Putamen (tissue), 1 donor: ENCODE data around the gene HSD3B7.
A peak's percentile ranks its signal among the peaks of the same experiment; 100 is the strongest.

Experiments
- DNase-seq: peaks from one replicate; pipeline ENCODE4 v3.0.0-alpha.2; 2016; ENCODE audit warnings: low spot score

The HSD3B7 gene

GRCh38 chr16:30957456-30958174, 27.4 kb upstream of the HSD3B7 start, which contains the start of gene SETD1A:
SETD1A (plus strand) TSS chr16:30957754; CDS start chr16:30958732, 978 bp downstream.
- DNase-seq: peak; percentile 93

GRCh38 chr16:30958175-30959079, 26.6 kb upstream of the HSD3B7 start:
- peak; percentile 28 for DNase-seq

DNA sequence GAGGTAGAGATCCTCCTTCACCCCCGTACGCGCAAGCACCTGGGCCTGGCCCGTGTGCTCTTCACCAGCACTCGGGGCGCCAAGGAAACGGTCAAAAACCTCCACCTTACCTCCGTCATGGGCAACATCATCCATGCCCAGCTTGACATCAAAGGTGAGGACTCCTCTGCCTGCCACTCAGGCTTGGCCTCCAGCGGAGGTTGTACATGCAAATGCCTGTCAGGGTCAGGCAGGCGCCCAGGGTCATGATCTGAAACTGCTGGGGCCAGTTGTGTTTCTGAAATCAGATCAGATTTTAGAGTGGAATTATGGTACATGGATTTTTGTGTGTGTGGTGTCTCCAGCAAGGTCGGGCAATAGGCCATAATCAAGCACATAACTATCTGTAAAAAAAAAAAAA, 23.6 kb upstream of the HSD3B7 start:
- DNase-seq: no peak

DNA sequence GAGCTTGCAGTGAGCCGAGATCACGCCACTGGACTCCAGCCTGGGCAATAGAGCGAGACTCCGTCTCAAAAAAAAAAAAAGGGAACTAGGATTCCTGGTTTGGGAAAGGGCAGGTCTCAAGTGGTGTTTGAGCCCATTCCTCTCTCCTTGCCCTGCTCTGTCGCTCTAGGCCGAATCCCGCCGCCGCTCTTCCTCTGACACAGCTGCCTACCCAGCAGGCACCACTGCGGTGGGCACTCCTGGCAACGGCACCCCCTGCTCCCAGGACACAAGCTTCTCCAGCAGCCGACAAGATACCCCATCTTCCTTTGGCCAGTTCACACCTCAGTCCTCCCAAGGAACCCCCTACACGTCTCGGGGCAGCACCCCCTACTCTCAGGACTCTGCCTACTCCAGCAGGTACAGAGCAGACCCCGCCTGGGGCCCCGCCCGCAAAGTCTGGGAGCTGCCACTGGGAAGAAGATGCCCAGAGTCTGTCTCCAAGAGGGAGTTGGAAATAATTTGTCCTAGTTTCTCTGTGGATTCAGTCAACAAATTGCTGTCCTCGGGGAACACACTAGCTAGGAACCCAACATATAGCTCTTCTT, 21.0 kb upstream of the HSD3B7 start:
- no peak for DNase-seq

GRCh38 chr16:30964574-30965226, 20.3 kb upstream of the HSD3B7 start:
- DNase-seq: no peak

DNA sequence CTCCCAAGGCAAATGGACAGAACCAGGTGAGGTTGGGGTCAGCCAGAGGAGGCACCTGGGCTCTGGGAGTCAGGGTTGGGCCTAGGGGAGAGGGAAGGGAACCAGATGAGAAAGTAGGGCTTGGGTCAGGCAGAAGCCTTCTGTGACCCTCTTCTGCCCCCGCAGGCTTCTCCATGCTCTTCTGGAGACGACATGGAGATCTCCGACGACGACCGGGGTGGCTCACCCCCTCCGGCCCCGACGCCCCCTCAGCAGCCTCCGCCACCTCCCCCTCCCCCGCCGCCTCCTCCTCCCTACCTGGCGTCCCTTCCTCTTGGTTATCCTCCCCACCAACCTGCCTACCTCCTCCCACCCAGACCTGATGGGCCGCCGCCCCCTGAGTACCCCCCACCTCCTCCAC, 19.6 kb upstream of the HSD3B7 start:
- DNase-seq: no peak

DNA sequence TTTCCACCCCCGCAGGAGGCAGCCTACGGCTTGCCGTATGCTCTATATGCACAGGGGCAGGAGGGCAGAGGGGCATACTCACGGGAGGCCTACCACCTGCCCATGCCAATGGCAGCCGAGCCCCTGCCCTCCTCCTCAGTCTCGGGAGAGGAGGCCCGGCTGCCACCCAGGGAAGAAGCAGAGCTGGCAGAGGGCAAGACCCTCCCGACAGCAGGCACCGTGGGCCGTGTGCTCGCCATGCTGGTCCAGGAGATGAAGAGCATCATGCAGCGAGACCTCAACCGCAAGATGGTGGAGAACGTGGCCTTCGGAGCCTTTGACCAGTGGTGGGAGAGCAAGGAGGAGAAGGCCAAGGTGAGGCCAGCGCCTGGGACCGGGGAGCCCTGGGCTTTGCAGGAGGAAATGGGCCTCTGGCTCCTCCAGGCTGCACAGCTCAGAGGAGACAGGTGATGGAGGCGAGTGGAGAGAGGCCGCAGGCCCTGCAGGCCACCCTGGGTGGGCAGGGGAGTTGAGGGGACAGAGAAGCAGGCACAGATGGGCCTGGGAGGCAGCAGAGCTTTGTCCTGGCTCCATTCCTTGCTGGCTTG, 18.9 kb upstream of the HSD3B7 start:
- DNase-seq: no peak

DNA sequence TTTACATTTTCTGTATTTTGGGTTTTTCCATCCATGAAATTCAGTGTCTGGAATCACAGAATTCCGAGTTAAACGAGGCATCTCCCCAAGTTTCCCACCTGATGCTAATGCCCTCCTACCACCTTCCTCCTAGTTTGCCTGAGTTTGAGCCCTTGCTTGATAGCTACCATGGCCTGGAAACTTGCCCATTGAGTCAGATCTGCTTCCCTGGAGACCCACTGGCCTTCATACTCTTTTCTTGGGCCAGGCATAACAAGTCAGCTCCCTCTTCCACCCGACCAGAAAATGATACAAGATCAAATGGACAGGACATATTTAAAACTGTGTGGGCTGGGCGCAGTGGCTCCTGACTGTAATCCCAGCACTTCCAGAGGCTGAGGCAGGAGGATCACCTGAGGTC, 17.2 kb upstream of the HSD3B7 start:
- no peak for DNase-seq

DNA sequence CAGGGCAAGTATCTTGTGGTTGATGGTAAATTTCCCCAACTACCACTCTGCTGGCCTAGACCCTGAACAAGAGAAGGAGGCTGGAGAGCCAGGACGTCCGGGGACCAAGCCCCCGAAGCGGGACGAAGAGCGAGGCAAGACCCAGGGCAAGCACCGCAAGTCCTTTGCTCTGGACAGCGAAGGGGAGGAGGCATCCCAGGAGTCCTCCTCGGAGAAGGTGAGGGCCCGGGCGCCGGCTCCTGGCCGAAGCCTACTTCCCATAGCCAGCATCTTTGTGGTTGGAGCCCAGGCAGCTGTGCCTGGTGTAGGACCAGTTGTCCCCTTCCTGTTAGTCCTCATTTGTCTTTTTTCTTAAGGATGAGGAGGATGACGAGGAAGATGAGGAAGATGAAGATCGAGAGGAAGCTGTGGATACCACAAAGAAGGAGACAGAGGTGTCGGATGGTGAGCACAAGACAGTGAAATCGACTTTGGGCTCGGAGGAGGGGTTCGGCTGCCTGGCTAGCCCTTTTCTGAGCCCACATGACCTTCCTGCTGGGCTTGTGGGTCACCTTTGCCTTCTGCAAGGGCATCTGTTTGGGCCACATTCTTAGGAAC, 15.7 kb upstream of the HSD3B7 start:
- DNase-seq: no peak

GRCh38 chr16:30971298-30971697, 13.7 kb upstream of the HSD3B7 start:
- DNase-seq: no peak

DNA sequence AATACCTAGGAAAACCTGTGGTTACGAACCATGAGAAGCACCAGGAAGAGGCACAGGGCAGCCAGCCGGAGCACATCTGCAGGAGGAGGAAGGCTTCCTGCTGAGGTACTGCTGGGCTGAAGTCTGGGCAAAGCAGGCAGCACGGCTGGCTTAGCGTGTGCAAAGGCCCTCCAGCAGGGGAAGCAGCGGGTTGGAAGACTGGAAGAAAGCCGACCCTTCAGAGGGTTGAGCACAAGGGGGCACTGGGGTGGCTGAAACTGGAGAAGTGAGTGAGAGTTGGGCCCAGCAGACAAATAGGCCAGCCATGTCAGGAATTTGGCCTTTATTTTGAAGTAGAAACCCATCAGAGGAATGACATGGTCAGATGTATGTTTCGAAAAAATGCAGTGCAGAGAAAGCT, 12.1 kb upstream of the HSD3B7 start:
- DNase-seq: no peak

- DNase-seq: no peak
These were observed 10.7 kb upstream of the HSD3B7 start for GRCh38 chr16:30974348-30974747.

- no peak for DNase-seq
These were observed 8.5 kb upstream of the HSD3B7 start for GRCh38 chr16:30976486-30976885.

GRCh38 chr16:30977502-30977901, 7.5 kb upstream of the HSD3B7 start:
- DNase-seq: no peak

GRCh38 chr16:30979170-30980022, 5.6 kb upstream of the HSD3B7 start:
- no peak for DNase-seq

DNA sequence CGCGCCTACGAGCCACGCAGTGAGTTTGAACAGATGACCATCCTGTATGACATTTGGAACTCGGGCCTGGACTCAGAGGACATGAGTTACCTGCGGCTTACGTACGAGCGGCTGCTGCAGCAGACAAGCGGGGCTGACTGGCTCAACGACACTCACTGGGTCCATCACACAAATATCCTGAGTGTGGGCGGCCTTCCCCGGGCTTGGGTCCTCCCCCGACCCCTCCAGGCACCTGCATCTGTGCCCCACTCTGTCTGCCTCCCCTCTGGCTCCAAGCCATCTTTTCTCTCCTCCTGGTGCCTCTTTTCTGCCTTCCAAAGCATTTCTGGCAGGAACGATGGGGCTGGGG, 5.0 kb upstream of the HSD3B7 start:
- no peak for DNase-seq

GRCh38 chr16:30980434-30980833, 4.6 kb upstream of the HSD3B7 start:
- no peak for DNase-seq

DNA sequence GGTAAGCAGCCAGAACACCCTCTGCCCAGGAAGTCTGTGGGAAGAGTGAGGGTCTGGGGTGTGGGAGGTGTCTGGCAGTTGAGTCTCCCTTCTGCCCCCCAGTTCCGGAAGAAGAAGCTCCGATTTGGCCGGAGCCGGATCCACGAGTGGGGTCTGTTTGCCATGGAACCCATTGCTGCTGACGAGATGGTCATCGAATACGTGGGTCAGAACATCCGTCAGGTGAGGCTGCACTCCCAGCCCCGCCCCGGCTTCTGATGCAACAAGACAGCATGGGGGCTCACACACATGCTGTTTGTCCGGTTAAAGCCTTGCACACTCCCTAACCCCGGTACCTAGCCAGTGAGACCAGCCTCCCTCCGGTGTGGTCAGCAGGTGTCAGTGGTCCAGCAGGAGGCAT, 4.0 kb upstream of the HSD3B7 start:
- DNase-seq: no peak

GRCh38 chr16:30982548-30983288, 2.3 kb upstream of the HSD3B7 start:
- DNase-seq: no peak

- DNase-seq: no peak
These were observed 1.6 kb upstream of the HSD3B7 start for GRCh38 chr16:30983289-30983889.
